Lower leg skin (tissue), 3 donors: ENCODE results near the gene CAMK2G.

Source experiments
- POLR2A ChIP-seq, 2 donors: fragments of 450-650 bp; IDR thresholded peaks; one replicate each; pipeline ENCODE4 v1.6.1; 2016 to 2017; ENCODE audit warnings: antibody characterized with exemption in 2 of 2, mild to moderate bottlenecking in 1 of 2, moderate library complexity in 1 of 2
- TF ChIP-seq, protein P1 (sequence below), 3 donors: fragments of 450-650 bp; IDR thresholded peaks; one replicate each; pipeline ENCODE4 v1.5.1; 2016; ENCODE audit warnings: antibody characterized with exemption in 3 of 3, mild to moderate bottlenecking in 3 of 3, moderate library complexity in 2 of 3

- no peak for TF ChIP-seq POLR2A (IDR thresholded peaks at IDR 0.05)
- TF ChIP-seq, protein P1, sequence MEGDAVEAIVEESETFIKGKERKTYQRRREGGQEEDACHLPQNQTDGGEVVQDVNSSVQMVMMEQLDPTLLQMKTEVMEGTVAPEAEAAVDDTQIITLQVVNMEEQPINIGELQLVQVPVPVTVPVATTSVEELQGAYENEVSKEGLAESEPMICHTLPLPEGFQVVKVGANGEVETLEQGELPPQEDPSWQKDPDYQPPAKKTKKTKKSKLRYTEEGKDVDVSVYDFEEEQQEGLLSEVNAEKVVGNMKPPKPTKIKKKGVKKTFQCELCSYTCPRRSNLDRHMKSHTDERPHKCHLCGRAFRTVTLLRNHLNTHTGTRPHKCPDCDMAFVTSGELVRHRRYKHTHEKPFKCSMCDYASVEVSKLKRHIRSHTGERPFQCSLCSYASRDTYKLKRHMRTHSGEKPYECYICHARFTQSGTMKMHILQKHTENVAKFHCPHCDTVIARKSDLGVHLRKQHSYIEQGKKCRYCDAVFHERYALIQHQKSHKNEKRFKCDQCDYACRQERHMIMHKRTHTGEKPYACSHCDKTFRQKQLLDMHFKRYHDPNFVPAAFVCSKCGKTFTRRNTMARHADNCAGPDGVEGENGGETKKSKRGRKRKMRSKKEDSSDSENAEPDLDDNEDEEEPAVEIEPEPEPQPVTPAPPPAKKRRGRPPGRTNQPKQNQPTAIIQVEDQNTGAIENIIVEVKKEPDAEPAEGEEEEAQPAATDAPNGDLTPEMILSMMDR (IDR thresholded peaks at IDR 0.05) = no peak
Observed at GRCh38 chr10:73813333-73813732, 61.0 kb downstream of the CAMK2G start.
